ENCODE results near the gene CDKN1C.

CDKN1C gene

DNA sequence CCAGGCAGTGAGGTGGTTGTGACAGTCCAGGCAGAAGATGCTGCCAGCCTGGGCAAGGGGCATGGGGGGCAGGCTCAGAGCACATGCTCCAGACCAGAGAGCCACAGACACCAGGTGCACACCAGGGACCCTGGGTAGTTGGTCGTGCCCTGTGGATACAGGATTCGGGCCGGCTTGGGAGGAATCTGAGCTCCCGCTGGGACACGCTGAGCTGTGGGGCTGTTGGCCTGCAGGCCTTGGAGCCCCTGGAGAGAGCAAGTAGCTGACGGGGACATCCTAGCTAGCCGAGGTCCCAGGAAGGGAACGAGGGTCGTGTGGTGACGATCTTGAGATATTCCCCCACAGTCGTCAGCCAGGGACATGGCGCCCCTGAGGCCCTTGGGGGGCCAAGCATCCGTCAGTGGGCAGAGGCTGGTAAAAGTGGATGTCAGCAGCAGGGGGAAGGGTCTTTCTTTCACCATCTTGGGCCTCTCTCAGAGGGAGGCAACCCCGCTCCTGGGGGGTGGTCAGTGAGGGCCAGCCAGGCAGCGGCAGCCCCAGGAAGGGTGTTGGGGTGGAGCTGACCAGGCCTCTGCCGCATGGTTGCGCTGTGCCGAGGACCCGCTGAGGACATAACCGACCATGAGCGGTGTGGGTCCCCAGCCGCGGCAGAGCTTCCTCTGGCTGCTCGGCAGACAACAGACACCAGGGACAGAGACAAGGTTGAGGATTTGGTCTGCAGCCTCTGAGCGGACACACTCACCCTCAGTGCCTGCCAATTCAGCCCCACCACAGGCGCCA lies 44.0 kb downstream of the CDKN1C start:
- no peak for DNase-seq

DNA sequence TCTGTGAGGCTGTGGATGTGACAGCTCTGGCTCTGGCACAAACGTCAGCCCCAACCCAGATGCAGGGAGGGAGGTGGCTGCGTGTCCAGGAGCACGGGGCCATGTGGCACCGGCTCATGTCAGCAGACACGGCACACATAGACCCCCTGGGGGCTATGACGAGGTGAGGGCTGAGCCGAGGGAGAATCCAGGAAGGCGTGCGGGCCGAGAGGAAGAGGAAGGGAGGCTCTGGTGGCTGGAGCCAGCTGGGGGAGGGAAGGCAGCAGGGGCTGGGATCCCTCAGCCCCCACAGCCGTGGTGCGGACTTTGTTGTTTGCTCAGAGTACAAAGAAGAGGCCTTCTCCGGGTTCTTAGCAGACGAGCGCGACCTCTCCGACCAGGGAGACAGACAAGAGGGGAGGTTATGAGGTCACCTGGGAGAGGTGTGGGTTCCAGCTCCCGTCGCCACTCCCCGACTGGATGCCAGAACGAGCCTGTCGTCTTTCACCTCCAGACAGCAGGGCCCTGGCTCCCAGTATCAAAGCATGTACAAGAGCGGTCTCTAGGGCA lies 46.1 kb downstream of the CDKN1C start:
- DNase-seq: no peak

DNA sequence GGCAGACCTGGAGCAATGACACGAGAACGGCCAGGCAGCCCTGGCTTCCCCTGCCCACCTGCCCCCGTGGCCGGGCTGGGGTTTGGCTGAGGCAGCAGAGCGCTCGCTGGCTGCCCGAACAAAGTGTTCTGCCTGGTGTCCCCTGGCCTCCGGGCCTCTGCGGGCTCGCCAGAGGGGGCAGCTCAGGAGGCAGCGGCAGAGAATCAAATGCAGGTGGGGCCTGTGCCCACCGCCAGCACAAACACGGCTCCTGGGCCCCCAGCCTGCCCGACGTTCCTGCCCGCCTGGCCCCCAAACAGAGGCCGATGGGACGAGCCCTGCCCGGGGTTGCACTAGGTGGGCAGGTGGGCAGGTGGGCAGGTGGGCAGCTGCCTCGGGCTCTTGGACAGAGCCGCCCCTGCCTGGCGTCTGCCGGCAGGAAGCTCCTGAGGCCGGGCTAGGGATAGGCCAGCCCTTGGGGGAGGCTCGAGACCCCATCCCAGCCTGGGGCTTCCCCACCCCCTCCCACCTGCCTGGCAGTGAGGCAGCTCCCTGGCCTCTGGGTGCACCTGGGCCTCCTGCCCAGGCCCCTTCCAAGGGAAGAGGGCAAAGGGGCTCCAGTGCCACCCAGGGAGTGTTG lies 46.8 kb downstream of the CDKN1C start:
- no peak for DNase-seq

DNA sequence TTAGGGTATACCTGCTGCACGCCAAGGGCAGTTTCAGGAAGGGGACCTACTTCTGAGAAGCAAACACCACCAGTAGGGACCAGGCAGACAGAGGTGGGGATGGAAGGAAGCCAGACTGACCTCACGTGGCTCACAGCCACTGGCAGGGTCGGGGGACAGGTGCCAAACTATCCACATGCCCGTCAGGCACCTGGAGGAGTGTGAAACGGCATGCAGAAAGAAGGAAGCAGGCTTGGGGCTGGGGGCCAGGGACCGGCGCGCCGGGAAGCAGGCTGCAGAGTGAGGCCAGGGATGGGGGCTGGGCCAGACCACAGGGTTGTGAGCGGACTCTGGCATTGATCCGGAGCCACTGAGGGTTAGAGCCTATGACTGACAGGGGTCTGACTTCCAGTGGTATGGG lies 47.5 kb downstream of the CDKN1C start:
- DNase-seq: peak; percentile 41

DNA sequence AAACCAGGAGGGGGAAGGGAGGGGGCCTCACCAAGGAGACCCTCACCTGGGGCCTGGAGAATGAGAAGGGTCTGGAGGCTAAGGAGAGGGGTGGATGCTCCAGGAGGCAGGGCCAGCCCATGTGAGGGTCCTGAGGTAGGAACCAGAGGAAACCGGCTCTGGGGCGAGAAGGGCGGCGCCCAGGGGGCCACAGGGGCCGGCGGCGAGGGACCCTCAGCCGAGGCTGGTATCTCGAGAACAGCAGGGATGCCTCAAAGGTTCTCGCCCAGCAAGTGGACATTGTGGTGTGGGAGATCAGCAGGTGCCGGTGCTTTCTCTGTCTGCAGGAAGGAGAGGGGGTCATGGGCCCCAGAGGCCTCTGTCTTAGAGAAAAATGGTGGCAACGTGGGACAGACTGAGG lies 47.9 kb downstream of the CDKN1C start:
- DNase-seq: no peak

DNA sequence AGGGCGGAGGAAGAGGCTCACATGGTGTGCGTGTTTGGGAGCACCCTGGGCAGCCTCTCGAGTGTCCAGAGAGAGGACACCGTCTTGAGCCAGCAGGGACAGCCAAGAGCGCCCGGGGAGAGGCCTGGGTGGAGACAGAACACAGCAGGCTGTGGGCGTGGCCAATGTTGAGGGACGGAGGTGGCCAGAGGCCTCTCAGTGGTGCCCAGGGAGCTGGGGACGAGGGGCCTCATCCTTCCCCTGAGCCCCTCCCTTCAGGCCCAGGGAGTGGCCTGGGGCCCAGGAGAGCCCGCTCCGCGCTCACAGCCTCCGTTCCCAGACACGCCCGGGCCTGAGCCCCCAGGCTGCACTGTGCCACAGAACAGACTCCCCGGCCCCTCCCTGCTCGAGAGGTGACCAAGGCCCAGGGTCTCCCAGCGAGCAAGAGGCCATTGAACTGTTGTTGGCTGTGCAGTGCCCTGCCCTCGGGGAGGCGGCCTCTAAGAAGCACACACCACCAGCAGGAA lies 48.4 kb downstream of the CDKN1C start:
- no peak for DNase-seq

DNA sequence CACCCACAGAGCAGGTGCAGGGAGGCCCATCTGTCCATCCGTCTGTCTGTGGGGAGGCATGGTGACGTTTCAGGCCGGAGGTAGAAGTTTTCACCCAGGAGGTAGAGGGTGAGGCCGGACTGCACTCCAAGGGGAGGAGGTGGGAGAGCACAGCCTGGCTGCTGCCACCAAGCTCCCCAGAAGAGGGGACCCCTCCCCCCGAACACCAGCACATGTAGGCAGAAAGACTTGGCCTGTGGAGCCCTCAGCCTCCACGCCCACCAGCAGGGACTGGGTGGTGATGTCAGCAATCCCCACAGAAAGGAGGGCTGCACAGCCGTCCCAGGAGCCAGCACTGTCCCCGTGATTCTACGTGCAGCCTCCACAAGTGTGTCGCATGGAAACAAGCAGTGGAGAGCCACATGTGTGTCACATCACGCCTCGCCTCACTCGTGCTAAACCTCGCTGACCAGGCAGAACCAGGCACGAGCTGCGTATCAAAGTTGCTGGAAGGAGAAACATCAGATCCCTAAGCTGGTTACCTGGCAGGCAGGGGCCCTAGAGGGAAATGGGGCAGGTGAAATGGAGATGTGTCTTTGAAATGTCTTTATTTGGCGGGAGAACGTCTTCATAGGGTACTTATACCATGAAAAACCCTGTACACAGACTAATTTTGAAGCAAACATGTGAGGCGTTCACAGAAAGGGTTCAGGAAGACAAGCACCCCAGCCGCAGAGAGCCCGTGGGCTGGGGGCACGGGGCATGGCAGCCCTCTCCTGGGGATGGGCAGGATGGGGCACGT lies 49.1 kb downstream of the CDKN1C start:
- DNase-seq: no peak

DNA sequence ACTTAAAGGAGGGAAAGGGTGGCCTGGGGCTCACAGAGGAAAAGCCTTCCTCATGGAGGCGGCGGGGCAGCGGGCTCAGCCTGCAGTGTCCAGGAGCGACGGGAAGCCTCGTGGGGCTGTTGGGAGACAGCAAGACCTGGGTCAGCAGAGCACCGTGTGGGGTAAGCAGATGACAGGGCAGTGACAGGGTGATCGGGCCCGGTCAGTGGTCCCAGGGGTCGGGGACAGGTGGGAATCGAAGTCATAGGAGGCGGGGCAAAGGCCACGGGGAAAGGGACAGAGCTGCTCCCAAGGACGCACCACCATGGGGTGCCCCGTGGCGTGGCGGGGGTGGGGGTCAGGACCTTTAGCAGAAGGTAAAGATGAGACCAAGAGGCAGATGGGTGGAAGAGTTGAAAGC lies 49.8 kb downstream of the CDKN1C start:
- no peak for DNase-seq

DNA sequence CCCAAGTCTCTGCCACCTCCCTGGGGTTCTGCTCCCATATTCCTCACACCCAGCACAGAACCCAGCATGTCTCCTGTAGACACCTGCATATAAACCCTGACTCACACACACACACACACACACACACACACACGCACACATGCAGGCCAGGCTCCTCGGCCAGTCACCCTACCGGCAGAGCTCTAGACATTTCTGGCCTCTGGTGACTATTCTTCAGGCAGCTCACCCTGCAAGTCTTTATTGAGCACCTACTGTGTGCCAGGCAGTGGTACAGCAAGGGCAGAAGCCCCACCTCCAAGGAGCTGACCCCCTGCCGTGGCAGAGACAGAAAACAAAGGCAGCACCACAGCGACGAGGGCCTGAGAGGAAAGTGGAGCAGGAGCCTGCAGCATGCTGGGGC lies 50.3 kb downstream of the CDKN1C start:
- DNase-seq: no peak

DNA sequence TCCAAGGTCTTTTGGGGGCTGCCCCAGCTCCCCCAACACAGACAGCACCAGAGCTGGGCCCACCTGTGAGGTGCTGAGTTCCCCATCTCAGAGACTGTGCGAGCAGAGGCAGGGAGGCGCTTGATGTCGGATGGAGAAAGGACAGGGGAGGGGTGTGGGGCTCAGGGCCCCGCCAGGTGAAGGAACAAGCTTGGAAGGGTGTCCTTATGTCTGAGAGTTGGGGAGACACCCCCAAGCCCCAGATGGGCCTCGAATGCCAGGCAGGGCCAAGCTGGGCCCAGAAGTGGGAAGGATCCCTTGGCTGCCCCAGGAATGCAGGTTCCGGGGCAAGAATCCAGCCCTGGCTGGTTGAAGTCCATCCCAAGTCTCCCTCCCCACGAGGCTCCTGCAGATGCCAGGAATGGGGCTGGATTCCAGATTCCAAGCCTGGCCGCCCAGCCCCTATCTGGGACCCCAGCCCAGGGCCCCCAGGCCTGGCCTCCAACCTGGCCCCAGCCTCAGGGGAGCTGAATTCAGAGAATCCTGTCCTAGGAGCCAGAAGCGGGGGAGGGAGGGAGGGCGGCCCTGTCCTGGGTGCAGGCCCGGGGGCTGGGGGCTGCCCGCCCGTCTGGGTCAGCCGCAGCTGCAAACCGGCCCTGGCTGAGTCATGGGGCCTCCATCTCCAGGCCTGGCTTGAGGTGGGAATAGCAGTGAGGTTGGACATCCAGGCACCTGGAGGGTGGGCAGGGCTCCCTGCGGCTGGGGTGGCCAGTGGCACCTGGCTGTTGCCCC lies 50.9 kb downstream of the CDKN1C start:
- DNase-seq: no peak

DNA sequence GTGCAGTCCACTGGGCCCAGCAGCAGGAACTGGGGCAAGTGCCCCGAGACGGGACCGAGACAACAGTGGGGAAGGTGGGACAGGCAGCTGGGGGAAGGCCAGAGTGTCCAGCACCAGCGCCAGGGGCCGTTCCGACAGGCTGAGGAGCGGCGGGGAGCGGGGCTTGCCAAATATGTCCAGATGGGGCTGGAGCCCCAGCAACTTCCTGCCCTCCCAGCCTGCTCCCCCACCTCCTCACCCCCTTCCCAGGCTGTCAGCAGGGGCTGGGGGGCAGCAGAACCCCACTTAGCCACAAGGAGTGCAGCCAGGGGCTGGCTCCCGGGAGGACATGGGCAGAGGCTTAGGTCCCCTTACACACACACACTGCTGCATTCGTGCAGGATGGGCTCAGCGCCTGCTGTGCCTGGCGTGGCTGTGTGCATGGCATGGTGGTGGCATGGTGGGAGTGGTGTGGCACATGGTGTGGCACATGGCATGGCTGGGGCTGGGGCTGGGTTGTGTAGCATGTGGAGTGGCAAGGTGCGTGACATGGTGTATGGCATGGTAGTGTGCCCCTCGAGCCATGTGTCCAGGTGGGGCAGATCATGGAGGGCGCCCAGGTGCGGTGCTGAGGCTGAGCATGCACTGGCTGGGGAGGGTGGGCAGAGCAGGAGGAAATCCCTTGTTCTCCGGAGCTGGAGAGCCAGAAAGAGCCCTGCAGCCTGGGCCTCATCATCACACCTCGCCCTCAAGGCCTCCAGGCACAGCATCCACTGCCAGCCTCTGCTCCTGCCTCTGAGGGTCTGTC lies 51.7 kb downstream of the CDKN1C start:
- DNase-seq: no peak

Measured in NCI-H2029 (cell line).